Astrocyte (in vitro differentiated cells and primary cell): ENCODE measurements around the gene DNAH3. TPM values are rescaled to one million over a fixed set of nuclear protein-coding genes. Genes with fewer than 3 reads are reported as not detected.

ENCODE experiments used
- DNase-seq: peaks from one replicate; pipeline ENCODE4 v3.0.0-alpha.2; 2010; ENCODE audit warnings: low read depth
- FAIRE-seq: peaks from 2 replicates; lab custom pipeline; 2011; peaks lifted over from hg19 to GRCh38; lab: Jason Lieb, UNC
- H2AFZ ChIP-seq: 2 replicates; pipeline ENCODE4 v1.6.0; 2012; ENCODE audit warnings: low read depth, low read length, inconsistent platforms
- H3K27ac ChIP-seq: 2 replicates; pipeline ENCODE4 v1.5.1; 2011; ENCODE audit warnings: low read depth, low read length, inconsistent platforms
- H3K27me3 ChIP-seq: 2 replicates; pipeline ENCODE4 v1.6.0; 2011; ENCODE audit warnings: low read length, inconsistent platforms; ENCODE audit not compliant: insufficient read depth
- H3K36me3 ChIP-seq: 2 replicates; pipeline ENCODE4 v1.5.1; 2011; ENCODE audit warnings: low read length, inconsistent platforms; ENCODE audit not compliant: insufficient read depth
- H3K4me1 ChIP-seq: 2 replicates; pipeline ENCODE4 v1.5.1; 2011; ENCODE audit warnings: low read length, inconsistent platforms; ENCODE audit not compliant: insufficient read depth
- H3K4me2 ChIP-seq: 2 replicates; pipeline ENCODE4 v1.6.0; 2012; ENCODE audit warnings: low read length, inconsistent platforms
- H3K4me3 ChIP-seq: 2 replicates; pipeline ENCODE4 v1.5.1; 2011; ENCODE audit warnings: low read depth, mild to moderate bottlenecking, low read length, inconsistent platforms; ENCODE audit not compliant: insufficient read depth
- H3K79me2 ChIP-seq: 2 replicates; pipeline ENCODE4 v1.6.0; 2012; ENCODE audit warnings: mild to moderate bottlenecking, low read length, inconsistent platforms; ENCODE audit not compliant: insufficient read depth
- H3K9ac ChIP-seq: 2 replicates; pipeline ENCODE4 v1.6.0; 2012; ENCODE audit warnings: mild to moderate bottlenecking, low read length, inconsistent platforms
- H3K9me3 ChIP-seq: 2 replicates; pipeline ENCODE4 v1.5.1; 2012; ENCODE audit warnings: low read depth, mild to moderate bottlenecking, low read length, inconsistent platforms; ENCODE audit not compliant: insufficient read depth
- H4K20me1 ChIP-seq: 2 replicates; pipeline ENCODE4 v1.6.0; 2012; ENCODE audit warnings: low read length, inconsistent platforms; ENCODE audit not compliant: insufficient read depth
- H3K27ac Mint-ChIP-seq: one replicate; pipeline ENCODE4 v1.8.0; 2021; ENCODE audit warnings: mild to moderate bottlenecking, mixed read lengths; ENCODE audit not compliant: unreplicated experiment
- H3K27me3 Mint-ChIP-seq: one replicate; pipeline ENCODE4 v1.8.0; 2021; ENCODE audit warnings: low read depth, mixed read lengths; ENCODE audit not compliant: unreplicated experiment
- H3K36me3 Mint-ChIP-seq: one replicate; pipeline ENCODE4 v1.8.0; 2021; ENCODE audit warnings: low read depth, mixed read lengths; ENCODE audit not compliant: unreplicated experiment
- H3K4me1 Mint-ChIP-seq: one replicate; pipeline ENCODE4 v1.8.0; 2021; ENCODE audit warnings: low read depth, mixed read lengths; ENCODE audit not compliant: unreplicated experiment
- H3K4me3 Mint-ChIP-seq: one replicate; pipeline ENCODE4 v1.8.0; 2021; ENCODE audit warnings: mild to moderate bottlenecking, moderate library complexity, mixed read lengths; ENCODE audit not compliant: unreplicated experiment
- H3K9me3 Mint-ChIP-seq: one replicate; pipeline ENCODE4 v1.8.0; 2021; ENCODE audit warnings: mild to moderate bottlenecking, mixed read lengths; ENCODE audit not compliant: unreplicated experiment
- CTCF ChIP-seq: IDR thresholded peaks from 2 replicates; pipeline ENCODE4 v1.5.1; 2011; ENCODE audit warnings: low read depth, mild to moderate bottlenecking, inconsistent platforms, low read length, moderate library complexity; ENCODE audit not compliant: insufficient read depth
- EZH2 ChIP-seq: IDR thresholded peaks from 2 replicates; pipeline ENCODE4 v1.6.1; 2012; ENCODE audit warnings: mild to moderate bottlenecking, low read length, inconsistent platforms; ENCODE audit not compliant: insufficient read depth
- total RNA-seq: library from RNA; stranded (reverse); gene quantifications from 2 replicates; pipeline ENCODE4 v1.2.1, GENCODE V29; 2021

DNAH3 gene
- total RNA-seq, 1 donor from 2014 or later: not detected

- no peaks in the 10 kb centered on the region for H3K79me2 ChIP-seq
- no peaks in the 10 kb centered on the region for H3K36me3 ChIP-seq
- H4K20me1 ChIP-seq: no peaks in the 10 kb centered on the region
- FAIRE-seq (no peak), DNase-seq (no peak)
- no peaks in the 10 kb centered on the region for H3K9me3 ChIP-seq
- Mint-ChIP-seq H3K36me3 (no peaks in the 10 kb centered on the region), H3K4me3 (no peak overlapping the region), H3K27me3 (peaks cover 11% of the 10 kb centered on the region), H3K27ac (no peak overlapping the region), H3K4me1 (no peaks in the 10 kb centered on the region), H3K9me3 (no peaks in the 10 kb centered on the region)
- no peak overlapping the region for H3K4me3 ChIP-seq
- H3K4me2 ChIP-seq: no peak overlapping the region
- H2AFZ ChIP-seq: no peak overlapping the region
- H3K4me1 ChIP-seq: no peaks in the 10 kb centered on the region
- no peak for TF ChIP-seq CTCF
- no peak overlapping the region for H3K9ac ChIP-seq
- no peak overlapping the region for H3K27ac ChIP-seq
- no peaks in the 10 kb centered on the region for H3K27me3 ChIP-seq
Observed at GRCh38 chr16:20971401-20971800, 179.2 kb downstream of the DNAH3 start.

- Mint-ChIP-seq H3K36me3 (no peaks in the 10 kb centered on the region), H3K9me3 (peaks cover under 1% of the 10 kb centered on the region), H3K27ac (no peak overlapping the region), H3K27me3 (peaks cover 13% of the 10 kb centered on the region), H3K4me1 (no peaks in the 10 kb centered on the region), H3K4me3 (no peak overlapping the region)
- DNase-seq (no peak), FAIRE-seq (no peak)
- Histone ChIP-seq H3K4me1 (no peaks in the 10 kb centered on the region), H3K9ac (no peak overlapping the region), H3K9me3 (no peaks in the 10 kb centered on the region), H3K27ac (no peak overlapping the region), H2AFZ (no peak overlapping the region), H3K4me3 (no peak overlapping the region), H3K4me2 (no peak overlapping the region), H3K36me3 (no peaks in the 10 kb centered on the region), H3K79me2 (no peaks in the 10 kb centered on the region), H4K20me1 (no peaks in the 10 kb centered on the region), H3K27me3 (no peaks in the 10 kb centered on the region)
- TF ChIP-seq CTCF (no peak), EZH2 (no peak)
Observed at GRCh38 chr16:20969386-20969785, 181.3 kb downstream of the DNAH3 start.

GRCh38 chr16:20968765-20969164, 181.9 kb downstream of the DNAH3 start:
- Histone ChIP-seq H3K27ac (no peak overlapping the region), H3K4me2 (no peak overlapping the region), H3K36me3 (no peaks in the 10 kb centered on the region), H4K20me1 (no peaks in the 10 kb centered on the region), H3K4me3 (no peak overlapping the region), H3K4me1 (no peaks in the 10 kb centered on the region), H3K9ac (no peak overlapping the region), H3K79me2 (no peaks in the 10 kb centered on the region), H2AFZ (no peak overlapping the region), H3K9me3 (no peaks in the 10 kb centered on the region), H3K27me3 (no peaks in the 10 kb centered on the region)
- H3K4me1 Mint-ChIP-seq: no peaks in the 10 kb centered on the region
- no peaks in the 10 kb centered on the region for H3K36me3 Mint-ChIP-seq
- no peak overlapping the region for H3K4me3 Mint-ChIP-seq
- DNase-seq (no peak), FAIRE-seq (no peak)
- TF ChIP-seq CTCF (no peak), EZH2 (no peak)
- peaks cover 2% of the 10 kb centered on the region for H3K9me3 Mint-ChIP-seq
- no peak overlapping the region for H3K27ac Mint-ChIP-seq
- peaks cover 13% of the 10 kb centered on the region for H3K27me3 Mint-ChIP-seq
